Hepatocyte (in vitro differentiated cells): ENCODE results near the gene TMEM59. TPM values are rescaled to one million over a fixed set of nuclear protein-coding genes. Genes with fewer than 3 reads are reported as not detected.
"Not testable (repeated sequence)": the region's sequence is repeated elsewhere in the genome, so short reads cannot be mapped to it uniquely, and the experiment has no call there.

ENCODE experiments used
- DNase-seq: peaks from one replicate; pipeline ENCODE4 v3.0.0-alpha.2; 2016; ENCODE audit warnings: low spot score
- H2AFZ ChIP-seq: fragments of 200-600 bp; sonication (generic); 2 replicates; pipeline ENCODE4 v1.6.0; 2016; ENCODE audit warnings: antibody characterized with exemption, mild to moderate bottlenecking
- H3K27ac ChIP-seq: fragments of 200-600 bp; sonication (generic); 2 replicates; pipeline ENCODE4 v1.5.1; 2016; ENCODE audit warnings: mild to moderate bottlenecking
- H3K27me3 ChIP-seq: fragments of 200-600 bp; sonication (generic); 2 replicates; pipeline ENCODE4 v1.6.1; 2016
- H3K36me3 ChIP-seq: fragments of 200-600 bp; sonication (generic); replicated peaks from 2 replicates; pipeline ENCODE4 v1.5.1; 2016; ENCODE audit warnings: low read depth; ENCODE audit not compliant: insufficient read depth
- H3K4me1 ChIP-seq: fragments of 200-600 bp; sonication (generic); 2 replicates; pipeline ENCODE4 v1.5.1; 2016; ENCODE audit warnings: mild to moderate bottlenecking, moderate library complexity; ENCODE audit not compliant: insufficient read depth
- H3K4me2 ChIP-seq: fragments of 200-600 bp; sonication (generic); 2 replicates; pipeline ENCODE4 v1.6.0; 2016
- H3K4me3 ChIP-seq: fragments of 200-600 bp; sonication (generic); 2 replicates; pipeline ENCODE4 v1.5.1; 2016; ENCODE audit warnings: mild to moderate bottlenecking
- H3K79me2 ChIP-seq: fragments of 200-600 bp; sonication (generic); 2 replicates; pipeline ENCODE4 v1.6.0; 2017; ENCODE audit warnings: mild to moderate bottlenecking
- H3K9me2 ChIP-seq: fragments of 200-600 bp; sonication (generic); replicated peaks from 2 replicates; pipeline ENCODE4 v1.6.0; 2017; ENCODE audit warnings: mild to moderate bottlenecking; ENCODE audit not compliant: insufficient read depth
- H3K9me3 ChIP-seq: fragments of 200-600 bp; sonication (generic); 2 replicates; pipeline ENCODE4 v1.5.1; 2016; ENCODE audit warnings: low read depth, mild to moderate bottlenecking
- H4K20me1 ChIP-seq: fragments of 200-600 bp; sonication (generic); 2 replicates; pipeline ENCODE4 v1.6.0; 2016; ENCODE audit warnings: mild to moderate bottlenecking; ENCODE audit not compliant: insufficient read depth, poor library complexity, severe bottlenecking
- CTCF ChIP-seq: fragments of 200-600 bp; sonication (generic); IDR thresholded peaks from 2 replicates; pipeline ENCODE4 v1.5.1; 2016; ENCODE audit warnings: antibody characterized with exemption, mild to moderate bottlenecking; ENCODE audit not compliant: poor library complexity
- EZH2 ChIP-seq: fragments of 200-600 bp; sonication (generic); IDR thresholded peaks from 2 replicates; pipeline ENCODE4 v1.6.1; 2016; ENCODE audit warnings: antibody characterized with exemption, mild to moderate bottlenecking, borderline replicate concordance
- EZH2phosphoT487 ChIP-seq: fragments of 200-600 bp; sonication (generic); IDR thresholded peaks from one replicate; pipeline ENCODE4 v1.6.1; 2018; ENCODE audit warnings: antibody characterized with exemption, mild to moderate bottlenecking, low read depth, moderate library complexity; ENCODE audit not compliant: unreplicated experiment, severe bottlenecking
- WGBS: methylation state at CpG from one replicate; pipeline ENCODE4 v1.1.6; 2016; ENCODE audit warnings: low lambda C conversion rate; ENCODE audit errors: missing lambda C conversion rate; 5-methylcytosine and 5-hydroxymethylcytosine counted together
- polyA plus RNA-seq: library from polyadenylated mRNA; unstranded; fragments of >200 nt; fragmentation: Nextera tagmentation; extraction: Ambion mirVana; gene quantifications from 2 replicates; pipeline ENCODE4 v1.2.1, GENCODE V29; 2016
- total RNA-seq: library from RNA; depleted of rRNA; stranded (reverse); fragments of >200 nt; gene quantifications from 2 replicates; pipeline ENCODE4 v1.2.3, GENCODE V29; 2014

Gene TMEM59
- total and polyA plus RNA-seq, 2 experiments from 2014 or later, result 714 to 1,181 TPM

GRCh38 chr1:53999920-54000319 lies 53.1 kb downstream of the TMEM59 start:
- no peak for DNase-seq
- H3K4me3 ChIP-seq, result no peak overlapping the region
- H3K9me2 ChIP-seq, result no peaks in the 10 kb centered on the region
- H3K4me2 ChIP-seq, result no peak overlapping the region
- TF ChIP-seq EZH2phosphoT487, result no peak
- H3K4me1 ChIP-seq, result no peaks in the 10 kb centered on the region
- H3K9me3 ChIP-seq, result no peaks in the 10 kb centered on the region
- H3K36me3 ChIP-seq, result no peaks in the 10 kb centered on the region
- H3K27ac ChIP-seq, result no peak overlapping the region
- no peaks in the 10 kb centered on the region for H3K79me2 ChIP-seq
- H2AFZ ChIP-seq, result no peak overlapping the region
- no peaks in the 10 kb centered on the region for H4K20me1 ChIP-seq
- H3K27me3 ChIP-seq, result no peaks in the 10 kb centered on the region

- no peaks in the 10 kb centered on the region for H3K79me2 ChIP-seq
- no peaks in the 10 kb centered on the region for H3K4me1 ChIP-seq
- 92% methylated on average over 1 of the region's 1 CpG for WGBS
- no peak overlapping the region for H3K27ac ChIP-seq
- H3K9me2 ChIP-seq, result no peaks in the 10 kb centered on the region
- H3K4me2 ChIP-seq, result no peak overlapping the region
- DNase-seq, result no peak
- H3K27me3 ChIP-seq, result no peaks in the 10 kb centered on the region
- H4K20me1 ChIP-seq, result no peaks in the 10 kb centered on the region
- no peaks in the 10 kb centered on the region for H3K36me3 ChIP-seq
- no peaks in the 10 kb centered on the region for H3K9me3 ChIP-seq
- no peak overlapping the region for H3K4me3 ChIP-seq
- H2AFZ ChIP-seq, result no peak overlapping the region
- TF ChIP-seq CTCF (no peak), EZH2phosphoT487 (no peak), EZH2 (no peak)
Observed at GRCh38 chr1:53998223-53998622, 54.8 kb downstream of the TMEM59 start.

- Histone ChIP-seq H3K4me2 (no peak overlapping the region), H2AFZ (no peak overlapping the region), H3K36me3 (no peaks in the 10 kb centered on the region), H3K27me3 (no peaks in the 10 kb centered on the region), H3K79me2 (no peaks in the 10 kb centered on the region), H4K20me1 (no peaks in the 10 kb centered on the region), H3K9me2 (no peaks in the 10 kb centered on the region), H3K4me1 (no peaks in the 10 kb centered on the region), H3K27ac (no peak overlapping the region), H3K4me3 (no peak overlapping the region), H3K9me3 (no peaks in the 10 kb centered on the region)
- TF ChIP-seq EZH2phosphoT487 (no peak), CTCF (no peak), EZH2 (no peak)
- WGBS, result 96% methylated on average over 1 of the region's 1 CpG
- no peak for DNase-seq
Observed at GRCh38 chr1:53995683-53996082, 57.3 kb downstream of the TMEM59 start.

GRCh38 chr1:53994516-53994915 lies 58.5 kb downstream of the TMEM59 start:
- not testable (repeated sequence) for H3K9me3 ChIP-seq, H2AFZ ChIP-seq, H3K4me3 ChIP-seq, H3K27me3 ChIP-seq, H3K79me2 ChIP-seq, DNase-seq, H3K27ac ChIP-seq, H3K36me3 ChIP-seq, H3K4me1 ChIP-seq, H3K9me2 ChIP-seq, H3K4me2 ChIP-seq, H4K20me1 ChIP-seq
- WGBS, result 89% methylated on average over 2 of the region's 2 CpGs
